NCI-H82 treated with DMSO at 0.1 percent for 48 hours (cell line): ENCODE measurements around the gene CCM2.
"Not testable (repeated sequence)": the region's sequence is repeated elsewhere in the genome, so short reads cannot be mapped to it uniquely, and the experiment has no call there.

Experiments
- DNase-seq: peaks from one replicate; lab custom pipeline; 2025; ENCODE audit not compliant: unreplicated experiment; lab: John Stamatoyannopoulos, UW

The CCM2 gene

DNA sequence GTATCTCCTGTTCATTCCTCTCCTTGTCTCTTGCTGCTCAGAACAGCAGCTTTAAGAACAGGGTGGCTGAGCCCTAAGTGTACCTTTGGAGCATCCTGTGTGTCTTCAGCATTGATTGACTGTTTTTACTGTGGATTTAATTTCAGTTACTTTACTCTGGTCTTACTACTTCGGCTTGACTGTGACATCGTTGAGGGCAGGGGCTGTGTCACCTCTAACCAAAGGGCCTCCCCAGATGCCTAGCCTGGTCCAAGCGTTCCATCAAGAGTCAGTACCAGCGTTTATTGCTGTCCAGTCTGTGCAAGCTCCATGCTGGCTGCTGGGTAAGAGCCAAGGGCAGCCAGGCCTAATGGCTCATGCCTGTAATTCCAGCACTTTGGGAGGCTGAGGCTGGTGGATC lies 32.4 kb downstream of the CCM2 start:
- DNase-seq, result no peak

DNA sequence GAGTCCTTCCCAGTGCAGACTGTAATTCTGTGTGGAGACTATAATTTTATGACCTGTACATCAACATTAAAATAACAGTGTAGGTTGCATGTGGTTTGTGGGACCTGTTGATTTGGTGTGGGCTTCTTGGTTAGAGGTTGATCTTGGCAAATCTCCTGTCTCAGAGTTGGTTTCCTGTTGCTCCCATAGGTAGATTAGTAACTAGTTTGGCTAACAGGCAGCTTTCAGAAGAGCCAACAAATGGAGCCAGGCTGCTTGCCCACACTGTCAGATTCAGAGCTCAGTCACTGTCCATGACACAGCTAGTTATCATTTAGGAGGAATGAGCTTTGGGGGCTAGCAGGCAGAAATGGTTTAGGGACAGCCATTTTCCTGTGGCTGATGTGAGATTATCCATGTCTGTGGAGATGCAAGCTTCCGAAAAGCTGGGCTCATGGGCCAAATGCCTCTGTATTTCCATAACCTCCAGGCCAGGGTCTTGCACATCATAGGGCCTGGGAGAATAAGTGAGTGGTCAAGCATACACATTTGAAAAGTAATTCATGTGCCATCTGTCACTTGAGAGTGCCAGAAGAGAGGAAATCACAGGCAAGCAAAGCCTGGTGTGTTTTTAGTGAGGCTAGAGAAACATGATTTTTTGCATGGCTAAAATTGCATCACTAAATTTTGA lies 33.4 kb downstream of the CCM2 start:
- no peak for DNase-seq

DNA sequence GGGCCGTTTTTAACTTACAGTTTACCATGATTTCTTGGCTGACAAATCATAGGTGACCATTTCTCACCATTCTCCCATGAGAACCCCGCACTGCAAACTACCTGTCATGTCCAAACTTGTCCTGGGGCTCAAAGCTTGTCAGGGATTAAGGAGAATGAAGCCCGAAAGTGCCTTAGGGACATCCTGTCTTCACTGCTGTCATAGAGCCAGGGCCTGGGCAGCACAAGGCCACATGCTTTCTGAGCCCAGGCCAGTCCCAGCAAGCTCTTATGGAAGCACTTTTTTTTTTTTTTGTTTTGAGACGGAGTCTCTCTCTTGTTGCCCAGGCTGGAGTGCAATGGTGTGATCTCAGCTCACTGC lies 33.9 kb downstream of the CCM2 start:
- DNase-seq, result no peak

DNA sequence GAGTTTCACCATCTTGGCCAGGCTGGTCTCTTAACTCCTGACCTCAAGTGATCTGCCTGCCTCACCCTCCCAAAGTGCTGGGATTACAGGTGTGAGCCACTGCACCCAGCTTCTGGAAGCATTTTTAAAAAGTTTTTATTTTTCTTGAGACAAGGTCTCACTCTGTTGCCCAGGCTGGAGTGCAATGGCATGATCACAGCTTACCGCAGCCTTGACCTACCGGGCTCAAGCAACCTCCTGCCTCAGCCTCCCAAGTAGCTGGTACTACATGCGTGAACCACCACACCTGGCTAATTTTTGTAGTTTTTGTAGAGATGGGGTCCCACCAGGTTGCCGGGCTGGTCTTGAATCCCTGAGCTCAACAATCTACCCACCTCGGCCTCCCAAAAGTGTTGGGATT lies 34.7 kb downstream of the CCM2 start:
- DNase-seq, result not testable (repeated sequence)

DNA sequence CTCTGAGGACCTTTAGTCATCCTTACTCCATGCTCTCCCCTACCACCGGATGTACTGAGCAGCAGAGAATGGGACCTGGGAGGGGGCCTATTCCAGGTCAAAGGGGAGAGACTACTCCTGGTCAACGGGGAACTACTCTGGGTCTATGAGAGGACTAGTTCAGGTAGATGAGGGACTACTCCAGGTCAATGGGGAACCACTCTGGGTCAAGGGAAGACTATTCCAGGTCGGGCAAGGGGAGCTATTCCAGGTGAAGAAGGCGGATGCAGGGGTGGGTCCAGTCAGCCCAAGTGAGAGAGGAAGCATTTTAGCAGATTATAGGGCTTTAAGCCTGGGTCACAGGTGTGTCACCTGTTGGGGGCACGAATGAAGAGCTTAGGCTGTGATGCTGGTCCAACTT lies 35.4 kb downstream of the CCM2 start:
- no peak for DNase-seq

DNA sequence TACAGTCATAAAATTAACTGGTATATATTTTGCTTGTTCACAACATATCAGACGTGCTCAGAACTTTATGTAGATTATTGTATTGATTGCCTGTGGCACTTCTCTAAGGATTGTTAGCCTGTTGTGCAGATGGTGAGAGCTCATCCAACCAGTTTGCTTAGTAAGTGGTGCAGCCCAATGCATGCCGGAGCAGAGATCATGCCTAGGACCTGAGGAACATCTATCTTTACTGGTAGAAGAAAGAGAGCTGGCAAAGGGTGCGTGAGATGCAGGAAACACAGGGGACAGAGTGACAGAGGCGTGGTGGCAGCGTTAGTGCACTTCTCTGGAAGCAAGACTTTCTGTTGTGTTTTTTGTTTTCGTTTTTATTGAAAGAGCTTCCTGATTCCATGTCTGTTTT lies 35.9 kb downstream of the CCM2 start:
- no peak for DNase-seq

DNA sequence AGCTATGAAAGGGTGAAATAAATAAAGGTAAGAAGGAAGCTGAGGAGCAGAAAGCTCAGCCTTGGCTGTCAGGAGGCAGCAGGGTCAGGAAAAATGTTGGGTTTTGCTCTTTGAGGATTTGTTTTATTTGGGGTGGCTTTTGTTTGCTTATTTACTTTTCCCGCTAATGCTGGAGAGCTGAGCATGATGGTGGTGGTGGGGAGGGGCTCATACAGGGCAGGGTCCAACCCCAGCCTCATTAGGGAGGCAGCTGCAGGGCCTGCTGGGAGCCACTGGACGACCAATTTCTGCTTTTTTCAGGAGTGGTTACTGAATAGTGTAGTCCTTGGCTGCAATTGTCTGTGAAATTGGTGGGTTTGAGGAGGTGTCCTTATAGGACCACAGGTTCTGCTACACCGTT lies 36.3 kb downstream of the CCM2 start:
- no peak for DNase-seq

GRCh38 chr7:45036796-45037195 lies 36.8 kb downstream of the CCM2 start:
- DNase-seq, result no peak

DNA sequence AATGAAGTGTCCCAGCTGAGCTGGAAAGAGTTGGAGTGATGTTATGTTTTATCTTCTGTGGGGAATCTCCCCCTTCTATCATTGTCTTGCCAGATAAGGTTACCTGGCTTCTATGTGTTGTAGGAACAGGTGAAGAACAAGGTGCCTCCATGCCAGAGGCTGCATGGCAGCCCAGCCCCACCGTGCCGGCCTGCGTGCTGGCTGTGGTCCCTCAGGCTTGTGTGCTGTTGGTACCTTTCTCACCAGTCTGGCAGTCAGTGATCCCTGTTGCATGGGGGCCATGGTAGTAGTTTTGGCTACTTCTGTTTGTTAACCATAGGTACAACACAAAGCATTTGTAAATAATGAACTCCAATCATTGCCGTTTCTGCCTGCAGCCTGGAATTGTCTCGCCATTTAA lies 37.9 kb downstream of the CCM2 start:
- DNase-seq, result no peak

DNA sequence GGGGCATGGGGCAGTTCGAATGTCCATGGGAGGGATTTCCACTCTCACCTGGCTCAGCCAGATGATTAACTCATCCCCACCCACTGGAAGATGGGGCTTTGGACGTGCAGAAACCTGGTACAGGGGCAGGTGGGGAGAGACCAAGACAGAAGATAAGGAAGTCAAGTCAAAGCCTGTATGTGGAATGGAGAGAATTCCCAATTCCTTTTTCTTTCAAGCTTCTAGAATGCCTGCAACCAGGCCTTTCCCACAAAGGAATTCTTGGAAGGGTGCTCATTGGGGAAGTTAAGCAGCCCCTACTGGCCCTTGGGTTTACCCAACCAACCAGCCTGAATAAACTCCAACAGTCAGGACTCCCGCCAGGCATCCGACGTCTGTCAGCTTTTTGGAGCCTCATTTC lies 39.1 kb downstream of the CCM2 start:
- DNase-seq, result no peak

DNA sequence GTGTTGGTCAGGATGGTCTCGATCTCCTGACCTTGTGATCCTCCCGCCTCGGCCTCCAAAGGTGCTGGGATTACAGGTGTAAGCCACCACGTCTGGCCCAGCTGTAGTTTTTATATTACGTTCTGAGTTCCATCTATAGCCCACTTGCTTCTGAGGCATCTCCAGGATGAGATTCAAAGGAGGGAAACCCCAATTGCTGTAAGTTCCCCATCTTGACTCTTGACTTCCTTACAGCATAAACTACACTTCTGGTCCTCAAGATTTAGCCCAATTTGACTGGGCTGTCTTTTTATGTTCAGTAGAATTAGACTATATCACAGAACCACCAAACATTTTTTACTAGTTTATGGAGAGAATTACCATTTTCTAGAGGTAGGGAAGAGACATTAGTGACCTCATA lies 44.3 kb downstream of the CCM2 start:
- no peak for DNase-seq

GRCh38 chr7:45048748-45049147 lies 48.7 kb downstream of the CCM2 start:
- no peak for DNase-seq

GRCh38 chr7:45050198-45050597 lies 50.2 kb downstream of the CCM2 start:
- no peak for DNase-seq

DNA sequence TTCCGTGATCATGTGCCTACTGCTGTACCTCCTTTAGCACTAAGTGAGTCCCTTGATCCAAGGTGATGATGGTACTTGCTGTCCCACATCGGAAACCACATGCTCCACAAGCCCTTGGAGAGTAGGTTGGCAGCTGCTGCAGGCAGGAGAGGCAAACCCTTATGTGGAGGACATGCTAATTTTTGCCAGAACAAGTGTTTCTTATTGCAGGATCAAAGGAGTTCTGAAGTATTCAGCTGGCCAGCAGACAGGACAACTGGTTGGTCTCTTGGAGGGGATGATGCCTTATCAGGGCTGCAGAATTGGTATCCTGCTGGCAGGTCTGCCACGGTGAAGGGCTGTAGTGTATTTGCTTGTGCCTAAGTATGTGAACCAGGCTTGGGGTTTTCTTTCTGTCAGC lies 52.0 kb downstream of the CCM2 start:
- DNase-seq, result no peak

GRCh38 chr7:45053401-45053800 lies 53.4 kb downstream of the CCM2 start:
- no peak for DNase-seq

- DNase-seq, result no peak
Measured at GRCh38 chr7:45053941-45054340, 53.9 kb downstream of the CCM2 start.

- DNase-seq, result no peak
Measured at GRCh38 chr7:45054442-45054841, 54.4 kb downstream of the CCM2 start.

DNA sequence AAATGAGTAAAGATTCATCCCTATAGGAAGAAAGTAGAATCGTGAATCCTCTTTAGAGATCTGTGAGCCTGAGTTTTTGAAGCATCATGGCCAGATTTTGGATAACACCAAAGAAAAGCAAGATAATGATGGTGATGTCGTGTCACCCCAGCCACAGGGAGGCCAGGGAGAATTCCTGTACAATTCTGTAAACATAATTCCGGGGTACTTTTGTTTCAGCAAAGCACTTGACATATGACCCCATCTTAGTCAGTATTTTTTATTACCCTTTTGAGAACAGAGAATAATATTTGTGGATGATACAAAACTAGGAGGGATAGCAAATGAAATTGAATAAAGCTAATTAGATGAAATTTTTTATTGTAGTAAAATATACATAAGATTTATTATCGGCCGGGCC lies 55.0 kb downstream of the CCM2 start:
- DNase-seq, result no peak

- no peak for DNase-seq
Measured at GRCh38 chr7:45055594-45056219, 55.7 kb downstream of the CCM2 start.

- no peak for DNase-seq
Measured at GRCh38 chr7:45057878-45058277, 57.9 kb downstream of the CCM2 start.

GRCh38 chr7:45060295-45060694 lies 60.3 kb downstream of the CCM2 start:
- no peak for DNase-seq

DNA sequence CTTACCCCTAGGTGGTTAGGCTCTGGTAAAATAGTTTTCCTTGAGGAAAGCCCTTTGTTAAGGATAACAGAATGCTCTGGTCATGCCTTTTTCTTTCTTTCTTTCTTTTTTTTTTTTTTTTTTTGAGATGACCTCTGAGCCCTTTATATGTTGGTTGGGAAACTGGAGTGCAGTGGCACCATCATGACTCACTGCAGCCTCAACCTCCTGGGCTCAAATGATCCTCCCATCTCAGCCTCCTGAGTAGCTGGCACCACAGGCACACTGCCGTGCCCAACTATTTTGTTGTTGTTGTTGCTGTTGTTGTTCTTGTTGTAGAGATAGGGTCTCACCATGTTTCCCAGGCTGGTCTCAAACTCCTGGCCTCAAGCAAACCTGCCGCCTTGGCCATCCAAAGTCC lies 61.4 kb downstream of the CCM2 start:
- DNase-seq, result no peak

DNA sequence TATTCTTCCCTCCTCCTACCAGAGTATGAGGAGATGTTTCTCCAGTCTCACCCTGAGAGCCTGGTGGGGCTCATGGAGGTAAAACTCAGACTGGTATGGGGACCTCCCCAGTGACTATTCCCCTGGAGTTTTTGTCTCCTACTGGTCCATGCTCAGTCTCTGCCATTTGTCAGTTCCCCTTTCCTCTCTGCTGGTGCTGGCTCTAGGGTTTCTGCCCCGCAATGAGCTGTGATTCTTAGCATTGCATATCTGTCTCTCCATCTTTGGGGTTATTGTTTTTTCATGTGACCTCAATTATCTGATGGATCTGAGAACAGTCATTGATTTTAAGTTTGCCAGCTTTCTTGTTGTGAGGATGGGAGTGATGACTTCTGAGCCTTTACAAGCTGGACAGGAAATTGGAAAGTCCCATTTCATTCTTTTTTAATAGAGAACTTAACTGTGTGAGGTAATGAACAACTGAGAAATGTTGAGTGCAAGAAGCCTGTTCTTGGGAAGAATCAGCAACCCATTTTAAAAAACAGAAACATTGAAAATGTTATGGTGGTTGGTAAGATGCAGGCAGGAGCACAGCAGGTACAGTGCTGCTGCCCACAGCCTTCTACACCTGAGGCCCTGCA lies 61.9 kb downstream of the CCM2 start:
- DNase-seq, result no peak
